Sigmoid colon (tissue), 4 donors: ENCODE results near the gene EGLN3.

Experiments
- CTCF ChIP-seq, 4 experiments: fragments of 450-650 bp in 3 of 4; fragments of 200-600 bp in 1 of 4; IDR thresholded peaks; one replicate each; pipeline ENCODE4 v1.5.1; 2016 to 2019; ENCODE audit warnings: antibody characterized with exemption in 4 of 4, mild to moderate bottlenecking in 3 of 4, moderate library complexity in 2 of 4
- POLR2AphosphoS5 ChIP-seq, 4 donors: sonication (generic); formaldehyde crosslinking; IDR thresholded peaks; one replicate each; pipeline ENCODE4 v1.6.1; 2017; ENCODE audit warnings: antibody characterized with exemption in 4 of 4

GRCh38 chr14:33928895-33929294 is 22.0 kb downstream of the EGLN3 start:
- no peak for TF ChIP-seq CTCF (IDR thresholded peaks at IDR 0.05)
- TF ChIP-seq POLR2AphosphoS5 (IDR thresholded peaks at IDR 0.05): no peak
